Measurements from ENCODE around the gene IL11RA. TPM values are rescaled to one million over a fixed set of nuclear protein-coding genes. Genes with fewer than 3 reads are reported as not detected.

The IL11RA gene
- total RNA-seq, 2 experiments from 2014 or later: 117 TPM

GRCh38 chr9:34623374-34624235, 28.4 kb upstream of the IL11RA start:
- H3K36me3 ChIP-seq (ENCODE audit: insufficient read depth, low read length): peaks cover 3% of the 10 kb centered on the region
- Mint-ChIP-seq H3K4me3 (peak overlapping the region; percentile 59), H3K4me1 (ENCODE audit: low read depth) (peaks cover 41% of the 10 kb centered on the region), H3K27me3 (peaks cover 79% of the 10 kb centered on the region), H3K9me3 (no peaks in the 10 kb centered on the region), H3K27ac (no peak overlapping the region), H3K36me3 (ENCODE audit: low read depth) (peaks cover 9% of the 10 kb centered on the region)
- no peak overlapping the region for H3K27ac ChIP-seq (ENCODE audit: low read depth in 1 of 2, low read length in 2 of 2)
- peaks cover 0 to 26% of the 10 kb centered on the region in 2 experiments for H3K9me3 ChIP-seq (ENCODE audit: control insufficient read depth in 1 of 2, insufficient read depth in 1 of 2, low read length in 2 of 2)
- intact Hi-C loops (cut with DNase I, micrococcal nuclease): no loop called here
- ChIA-PET POLR2A (interaction anchor here (0.9 to 1.8 kb wide), 3 partner anchors 11 to 41 kb away, joined by 4 read pairs; partner anchors contain the start of gene SIGMAR1), CTCF (interaction anchor here (0.6 to 4.9 kb wide), 2 partner anchors 11 to 20 kb away, joined by 3 to 20 read pairs; no protein-coding TSS in a partner anchor)
- H3K4me3 ChIP-seq (ENCODE audit: low read length): peak overlapping the region; percentile 12
- H3K27me3 ChIP-seq (ENCODE audit: control insufficient read depth in 1 of 2, insufficient read depth in 2 of 2, low read length in 2 of 2): peaks cover 66 to 68% of the 10 kb centered on the region in 2 experiments
- H3K4me1 ChIP-seq (ENCODE audit: insufficient read depth, low read length): peaks cover 46% of the 10 kb centered on the region
- no peak for TF ChIP-seq CTCF (IDR thresholded peaks at IDR 0.05)
- ATAC-seq (ENCODE audit: poor library complexity) (no peak), DNase-seq (peak in 2 of 14 experiments; percentile 38 to 42)

- CTCF ChIA-PET: interaction anchor here (1.8 to 4.9 kb wide), 2 partner anchors 10 to 21 kb away, joined by 5 to 20 read pairs; no protein-coding TSS in a partner anchor
- Mint-ChIP-seq H3K9me3 (no peaks in the 10 kb centered on the region), H3K27me3 (peaks cover 88% of the 10 kb centered on the region), H3K4me1 (ENCODE audit: low read depth) (peaks cover 39% of the 10 kb centered on the region), H3K27ac (no peak overlapping the region), H3K4me3 (no peak overlapping the region), H3K36me3 (ENCODE audit: low read depth) (peaks cover 8% of the 10 kb centered on the region)
- intact Hi-C loops (cut with DNase I, micrococcal nuclease): no loop called here
- POLR2A ChIA-PET: interaction anchor here (1.2 to 2.0 kb wide), 4 partner anchors 9 to 40 kb away, joined by 3 to 9 read pairs (median 6); partner anchors contain the start of genes RPP25L and SIGMAR1
- Histone ChIP-seq H3K9me3 (ENCODE audit: control insufficient read depth in 1 of 2, insufficient read depth in 1 of 2, low read length in 2 of 2) (peaks cover 0 to 26% of the 10 kb centered on the region in 2 experiments), H3K4me1 (ENCODE audit: insufficient read depth, low read length) (peaks cover 48% of the 10 kb centered on the region), H3K4me3 (ENCODE audit: low read length) (no peak overlapping the region), H3K27ac (ENCODE audit: low read depth in 1 of 2, low read length in 2 of 2) (no peak overlapping the region), H3K36me3 (ENCODE audit: insufficient read depth, low read length) (no peaks in the 10 kb centered on the region), H3K27me3 (ENCODE audit: control insufficient read depth in 1 of 2, insufficient read depth in 2 of 2, low read length in 2 of 2) (peaks cover 73 to 74% of the 10 kb centered on the region in 2 experiments)
- TF ChIP-seq CTCF (IDR thresholded peaks at IDR 0.05): no peak
- ATAC-seq (ENCODE audit: poor library complexity) (no peak), DNase-seq (no peak)
Observed at GRCh38 chr9:34624475-34625185, 27.4 kb upstream of the IL11RA start.

- H3K27ac Mint-ChIP-seq: no peak overlapping the region
- intact Hi-C loops (cut with DNase I, micrococcal nuclease): no loop called here
- POLR2A ChIA-PET: interaction anchor here (1.2 to 2.0 kb wide), 3 partner anchors 8 to 13 kb away, joined by 3 to 9 read pairs (median 8); partner anchors contain the start of genes RPP25L and SIGMAR1
Observed at GRCh38 chr9:34625186-34625486, 26.8 kb upstream of the IL11RA start.

More at GRCh38 chr9:34625186-34625486, 26.8 kb upstream of the IL11RA start:
- peaks cover 0 to 26% of the 10 kb centered on the region in 2 experiments for H3K9me3 ChIP-seq (ENCODE audit: control insufficient read depth in 1 of 2, insufficient read depth in 1 of 2, low read length in 2 of 2)
- no peak overlapping the region for H3K27ac ChIP-seq (ENCODE audit: low read depth in 1 of 2, low read length in 2 of 2)
- H3K4me1 Mint-ChIP-seq (ENCODE audit: low read depth): peaks cover 34% of the 10 kb centered on the region
- no peaks in the 10 kb centered on the region for H3K9me3 Mint-ChIP-seq
- peaks cover 3% of the 10 kb centered on the region for H3K36me3 Mint-ChIP-seq (ENCODE audit: low read depth)
- DNase-seq (no peak), ATAC-seq (ENCODE audit: poor library complexity) (no peak)
- peaks cover 73 to 76% of the 10 kb centered on the region in 2 experiments for H3K27me3 ChIP-seq (ENCODE audit: control insufficient read depth in 1 of 2, insufficient read depth in 2 of 2, low read length in 2 of 2)
- H3K36me3 ChIP-seq (ENCODE audit: insufficient read depth, low read length): no peaks in the 10 kb centered on the region
- H3K27me3 Mint-ChIP-seq: peaks cover 93% of the 10 kb centered on the region
- H3K4me1 ChIP-seq (ENCODE audit: insufficient read depth, low read length): peaks cover 43% of the 10 kb centered on the region
- H3K4me3 Mint-ChIP-seq: no peak overlapping the region
- no peak for TF ChIP-seq CTCF (IDR thresholded peaks at IDR 0.05)
- no peak overlapping the region for H3K4me3 ChIP-seq (ENCODE audit: low read length)
- CTCF ChIA-PET: interaction anchor here (1.8 to 4.9 kb wide), 2 partner anchors 10 to 21 kb away, joined by 5 to 20 read pairs; no protein-coding TSS in a partner anchor

All from CD4-positive, alpha-beta T cell (primary cell).